CD4-positive, alpha-beta T cell treated with Interleukin-1 beta for 1 hour (primary cell): ENCODE results near the gene NRM.
"Not testable (repeated sequence)": the region's sequence is repeated elsewhere in the genome, so short reads cannot be mapped to it uniquely, and the experiment has no call there.

Source experiments
- DNase-seq, 2 donors: peaks; one replicate each; pipeline ENCODE4 v3.0.0-alpha.2; 2020 to 2022

The NRM gene

GRCh38 chr6:30719791-30720737 lies 29.3 kb upstream of the NRM start, which contains the start of gene TUBB:
Gene TUBB (plus strand): TSS chr6:30720352. CDS start chr6:30720507, 155 bp downstream.
- DNase-seq: peak; percentile 95 to 96

- no peak for DNase-seq
Observed at GRCh38 chr6:30719356-30719755, 28.6 kb upstream of the NRM start.

- DNase-seq: not testable (repeated sequence)
Observed at GRCh38 chr6:30717845-30718720, 27.3 kb upstream of the NRM start.

GRCh38 chr6:30717129-30717844 lies 26.5 kb upstream of the NRM start, which contains the start of gene MDC1:
Gene MDC1 (minus strand): TSS chr6:30717281. CDS start chr6:30715175, 2,106 bp downstream.
- peak; percentile 100 for DNase-seq

- DNase-seq: no peak
Observed at GRCh38 chr6:30716879-30717128, 26.0 kb upstream of the NRM start.

- DNase-seq: no peak
Observed at GRCh38 chr6:30714263-30714662, 23.5 kb upstream of the NRM start.

GRCh38 chr6:30712441-30712945 lies 21.7 kb upstream of the NRM start:
- DNase-seq: no peak

- no peak for DNase-seq
Observed at GRCh38 chr6:30711758-30712380, 21.1 kb upstream of the NRM start.

- DNase-seq: no peak
Observed at GRCh38 chr6:30709101-30709868, 18.5 kb upstream of the NRM start.

- DNase-seq: no peak
Observed at GRCh38 chr6:30707281-30707850, 16.6 kb upstream of the NRM start.

GRCh38 chr6:30705620-30706019 lies 14.8 kb upstream of the NRM start:
- no peak for DNase-seq

GRCh38 chr6:30703821-30704220 lies 13.0 kb upstream of the NRM start:
- DNase-seq: no peak

GRCh38 chr6:30703011-30703410 lies 12.2 kb upstream of the NRM start:
- DNase-seq: no peak

GRCh38 chr6:30700340-30700739 lies 9.6 kb upstream of the NRM start:
- DNase-seq: peak in 1 of 2 donors; percentile 21

GRCh38 chr6:30696432-30696831 lies 5.6 kb upstream of the NRM start:
- no peak for DNase-seq

- no peak for DNase-seq
Observed at GRCh38 chr6:30691208-30691847, 544 bp upstream of the NRM start.

- DNase-seq: no peak
Observed at GRCh38 chr6:30689985-30690384, 799 bp downstream of the NRM start.

GRCh38 chr6:30689022-30689865 lies 1.5 kb downstream of the NRM start:
- no peak for DNase-seq

- peak in 1 of 2 donors; percentile 45 for DNase-seq
Observed at GRCh38 chr6:30688569-30688968, 2.2 kb downstream of the NRM start.
